GM12878 (cell line): ENCODE results near the gene AMPD3. TPM values are rescaled to one million over a fixed set of nuclear protein-coding genes. Genes with fewer than 3 reads are reported as not detected.

Experiments used
- ATAC-seq: fragments of 200-7000 bp; cut with Tn5 transposase; 3 replicates; pipeline ENCODE4 v1.9.1; 2020; ENCODE audit warnings: mild to moderate bottlenecking, moderate library complexity
- BruUV-seq: library from RNA; stranded (reverse); fragments of 400-500 nt; replicated peaks from 2 replicates; lab custom pipeline; 2021; lab: Mats Ljungman, UMichigan
- CTCF ChIA-PET: fragments of 300-600 bp; sonication (Branson Sonifier 250); formaldehyde crosslinking; extraction: SDS; loops from one replicate; lab custom pipeline; 2021; ENCODE audit warnings: inconsistent platforms; lab: Yijun Ruan, JAX
- POLR2A ChIA-PET: fragments of 350-600 bp; formaldehyde crosslinking; extraction: SDS; loops from one replicate; lab custom pipeline; 2021; ENCODE audit warnings: inconsistent platforms; lab: Charles Lee
- RAD21 ChIA-PET: fragments of 300-600 bp; sonication (Branson Sonifier 250); formaldehyde crosslinking; loops from one replicate; lab custom pipeline; 2023; ENCODE audit warnings: antibody characterized with exemption; ENCODE audit not compliant: unreplicated experiment; lab: Charles Lee
- SMC1A ChIA-PET: fragments of 300-600 bp; sonication (Branson Sonifier 250); formaldehyde crosslinking; loops from one replicate; lab custom pipeline; 2023; ENCODE audit not compliant: unreplicated experiment, uncharacterized antibody; lab: Charles Lee
- DNase-seq: peaks from one replicate; pipeline ENCODE4 v3.0.0-alpha.2; 2011; ENCODE audit warnings: low read depth, low spot score
- FAIRE-seq: peaks from 3 replicates; lab custom pipeline; 2011; peaks lifted over from hg19 to GRCh38; lab: Jason Lieb, UNC
- H2AFZ ChIP-seq: 2 replicates; pipeline ENCODE4 v1.6.0; 2011; ENCODE audit warnings: low read depth, low read length, control low read depth; ENCODE audit not compliant: control insufficient read depth
- H3K27ac ChIP-seq: 2 replicates; pipeline ENCODE4 v1.5.1; 2011; ENCODE audit warnings: control low read depth; ENCODE audit not compliant: control insufficient read depth, insufficient read depth
- H3K27me3 ChIP-seq, 2 experiments: replicated peaks in 1 of 2; 2 replicates each; pipeline versions ENCODE4 v1.6.0 to v1.6.1; 2011; ENCODE audit warnings: low read length in 1 of 2; ENCODE audit not compliant: control insufficient read depth in 2 of 2, insufficient read depth in 2 of 2
- H3K36me3 ChIP-seq, 2 experiments: 2 replicates each; pipeline ENCODE4 v1.5.1; 2011; ENCODE audit warnings: low read length in 1 of 2; ENCODE audit not compliant: control insufficient read depth in 2 of 2, insufficient read depth in 2 of 2
- H3K4me1 ChIP-seq: 2 replicates; pipeline ENCODE4 v1.6.1; 2011; ENCODE audit warnings: mild to moderate bottlenecking, low read length, moderate library complexity, mixed read lengths; ENCODE audit not compliant: control insufficient read depth, insufficient read depth
- H3K4me2 ChIP-seq: 2 replicates; pipeline ENCODE4 v1.6.0; 2011; ENCODE audit warnings: control low read depth; ENCODE audit not compliant: control insufficient read depth, insufficient read depth
- H3K4me3 ChIP-seq: fragments of 200-600 bp; sonication (generic); 2 replicates; pipeline ENCODE4 v1.5.1; 2016
- H3K79me2 ChIP-seq: 2 replicates; pipeline ENCODE4 v1.6.0; 2011; ENCODE audit warnings: low read length; ENCODE audit not compliant: control insufficient read depth, insufficient read depth
- H3K9ac ChIP-seq: 2 replicates; pipeline ENCODE4 v1.8.0; 2011; ENCODE audit warnings: low read length, control low read depth, mixed read lengths; ENCODE audit not compliant: control insufficient read depth, insufficient read depth
- H3K9me3 ChIP-seq: replicated peaks from 3 replicates; pipeline ENCODE4 v1.5.1; 2011; ENCODE audit warnings: mild to moderate bottlenecking, low read length; ENCODE audit not compliant: control insufficient read depth, insufficient read depth
- H4K20me1 ChIP-seq: 2 replicates; pipeline ENCODE4 v1.6.0; 2011; ENCODE audit not compliant: control insufficient read depth, insufficient read depth
- CBFB ChIP-seq: IDR thresholded peaks from 2 replicates; pipeline ENCODE4 v1.6.1; 2016; ENCODE audit warnings: antibody characterized with exemption, low read depth
- CREB1 ChIP-seq: IDR thresholded peaks from 2 replicates; pipeline ENCODE4 v1.6.1; 2012; ENCODE audit warnings: low read depth, mild to moderate bottlenecking, inconsistent platforms
- DPF2 ChIP-seq: fragments of 450-650 bp; IDR thresholded peaks from 2 replicates; pipeline ENCODE4 v1.6.1; 2017; ENCODE audit warnings: mild to moderate bottlenecking
- EED ChIP-seq: sonication (generic); IDR thresholded peaks from 2 replicates; pipeline ENCODE4 v1.6.1; 2016; ENCODE audit warnings: antibody characterized with exemption, low read depth
- MEF2B ChIP-seq: fragments of 450-650 bp; IDR thresholded peaks from 2 replicates; pipeline ENCODE4 v1.6.1; 2018; ENCODE audit warnings: mild to moderate bottlenecking, moderate library complexity; ENCODE audit not compliant: partially characterized antibody, poor library complexity, severe bottlenecking
- NBN ChIP-seq: fragments of 450-650 bp; IDR thresholded peaks from 2 replicates; pipeline ENCODE4 v1.6.1; 2016
- NKRF ChIP-seq: fragments of 450-650 bp; conservative IDR thresholded peaks from 2 replicates; pipeline ENCODE4 v1.6.1; 2017; ENCODE audit warnings: mild to moderate bottlenecking, moderate library complexity
- NR2C1 ChIP-seq: fragments of 450-650 bp; IDR thresholded peaks from 2 replicates; pipeline ENCODE4 v1.6.1; 2017; ENCODE audit warnings: antibody characterized with exemption, mild to moderate bottlenecking, moderate library complexity
- REST ChIP-seq: IDR thresholded peaks from 2 replicates; pipeline ENCODE4 v1.6.1; 2012; ENCODE audit warnings: mild to moderate bottlenecking, low read depth, low read length
- SIX5 ChIP-seq: IDR thresholded peaks from 2 replicates; pipeline ENCODE4 v1.6.1; 2011; ENCODE audit warnings: mild to moderate bottlenecking, low read depth, low read length, moderate library complexity; ENCODE audit not compliant: severe bottlenecking
- SMC3 ChIP-seq: IDR thresholded peaks from 2 replicates; pipeline ENCODE4 v1.6.1; 2011; ENCODE audit warnings: low read length, improper control_type of control experiment, borderline replicate concordance
- YBX1 ChIP-seq: fragments of 450-650 bp; IDR thresholded peaks from 2 replicates; pipeline ENCODE4 v1.6.1; 2016; ENCODE audit warnings: antibody characterized with exemption
- ZBTB11 ChIP-seq: fragments of 450-650 bp; formaldehyde crosslinking; IDR thresholded peaks from 2 replicates; pipeline ENCODE4 v1.5.0; 2022; ENCODE audit warnings: mild to moderate bottlenecking, missing genetic modification characterization
- WGBS: methylation state at CpG from one replicate; pipeline ENCODE4 v1.1.6; 2016; ENCODE audit warnings: low lambda C conversion rate; ENCODE audit not compliant: insufficient replicate concordance, insufficient coverage; ENCODE audit errors: missing lambda C conversion rate; 5-methylcytosine and 5-hydroxymethylcytosine counted together
- in situ Hi-C: fragments of 300-500 bp; cut with MboI; formaldehyde crosslinking; loops from 9 replicates; pipeline ENCODE4 v1.14.3; 2018; ENCODE audit warnings: mixed read lengths
- intact Hi-C: fragments of 100-400 bp; cut with micrococcal nuclease; formaldehyde crosslinking; loops from one replicate; pipeline ENCODE4 v1.14.2; 2022; ENCODE audit not compliant: unreplicated experiment
- polyA plus RNA-seq, 11 experiments: library from polyadenylated mRNA; depleted of rRNA in 4 of 11; unstranded in 6 of 11; stranded (reverse) in 5 of 11; fragments of >200 nt; fragmentation: Nextera tagmentation in 4 of 11; fragmentation: Illumina TruSeq in 1 of 11; extraction: Ambion mirVana in 4 of 11; extraction: Trizol in 1 of 11; gene quantifications; 1 replicate in 1 of 11; 2 replicates in 10 of 11; pipeline versions ENCODE4 v1.2.1 to v1.2.3, GENCODE V29; 2011 to 2016; ENCODE audit warnings: inconsistent platforms in 2 of 11, missing spikeins in 2 of 11, low read depth in 1 of 11
- total RNA-seq, 4 experiments: library from RNA; depleted of rRNA in 3 of 4; stranded (reverse); fragments of >200 nt in 3 of 4; fragmentation: Illumina TruSeq in 1 of 4; extraction: Trizol in 1 of 4; gene quantifications; 2 replicates each; pipeline versions ENCODE4 v1.2.1 to v1.2.3, GENCODE V29; 2013 to 2021

The AMPD3 gene
- total and polyA plus RNA-seq, 10 of the 15 experiments (the other 5 are each of a cell fraction or from before 2014, with no cell fraction given), result 5.6 to 28.6 (median 15.9) TPM

GRCh38 chr11:10441652-10442503 is 13.2 kb upstream of the AMPD3 start:
- H2AFZ ChIP-seq, result peak overlapping the region; percentile 73
- H3K9ac ChIP-seq, result no peak overlapping the region
- no peaks in the 10 kb centered on the region for H4K20me1 ChIP-seq
- no peak overlapping the region; the same call in 1 of the 2 replicates for H3K27ac ChIP-seq
- WGBS, result 9% methylated on average over 7 of the region's 8 CpGs
- RAD21 ChIA-PET, result interaction anchor here (1.0 to 5.9 kb wide), 11 partner anchors 13 to 212 kb away, joined by 3 to 51 read pairs (median 6); partner anchors contain the start of genes AMPD3 and RNF141
- no TSS peak for BruUV-seq
- H3K4me1 ChIP-seq, result peaks cover 18% of the 10 kb centered on the region
- H3K4me3 ChIP-seq, result no peak overlapping the region
- H3K27me3 ChIP-seq, result peaks cover 0 to 3% of the 10 kb centered on the region in 2 experiments; a peak in 1 of 4 replicates
- intact Hi-C loops, result no loop called here
- H3K36me3 ChIP-seq, result no peaks in the 10 kb centered on the region
- CTCF ChIA-PET, result interaction anchor here (0.6 to 9.0 kb wide), 14 partner anchors 12 to 295 kb away, joined by 3 to 69 read pairs (median 4); partner anchors contain the start of genes AMPD3 and RNF141
- POLR2A ChIA-PET, result interaction anchor here (0.5 to 3.9 kb wide), 4 partner anchors 11 to 1156 kb away, joined by 4 to 21 read pairs (median 12); partner anchors contain the start of gene AMPD3
- SMC1A ChIA-PET, result interaction anchor here (0.5 to 5.2 kb wide), 16 partner anchors 12 to 300 kb away, joined by 3 to 44 read pairs (median 4); partner anchors contain the start of genes AMPD3 and RNF141
- ATAC-seq (peak; percentile 96), FAIRE-seq (peak; percentile 94), DNase-seq (peak; percentile 82)
- peak overlapping the region; percentile 79 for H3K4me2 ChIP-seq
- H3K79me2 ChIP-seq, result no peaks in the 10 kb centered on the region
- in situ Hi-C loops, result no loop called here
- H3K9me3 ChIP-seq, result no peaks in the 10 kb centered on the region
- TF ChIP-seq EED (peak; percentile 68; the same call in 1 of the 2 replicates), YBX1 (no peak), CREB1 (peak; percentile 82), CBFB (peak; percentile 98), REST (no peak), ZBTB11 (CRISPR knock-in tag) (no peak), DPF2 (peak; percentile 73), SIX5 (no peak), SMC3 (no peak), NBN (peak; percentile 86), NR2C1 (peak; percentile 64), MEF2B (peak; percentile 97), NKRF (no peak)
